HG02763 (cell line): ENCODE data around the gene SLC24A4.

ENCODE experiments used
- ATAC-seq: cut with Tn5 transposase; IDR thresholded peaks from one replicate; pipeline ENCODE4 v1.9.1; 2021; ENCODE audit warnings: mild to moderate bottlenecking, moderate library complexity; ENCODE audit not compliant: unreplicated experiment

The SLC24A4 gene

DNA sequence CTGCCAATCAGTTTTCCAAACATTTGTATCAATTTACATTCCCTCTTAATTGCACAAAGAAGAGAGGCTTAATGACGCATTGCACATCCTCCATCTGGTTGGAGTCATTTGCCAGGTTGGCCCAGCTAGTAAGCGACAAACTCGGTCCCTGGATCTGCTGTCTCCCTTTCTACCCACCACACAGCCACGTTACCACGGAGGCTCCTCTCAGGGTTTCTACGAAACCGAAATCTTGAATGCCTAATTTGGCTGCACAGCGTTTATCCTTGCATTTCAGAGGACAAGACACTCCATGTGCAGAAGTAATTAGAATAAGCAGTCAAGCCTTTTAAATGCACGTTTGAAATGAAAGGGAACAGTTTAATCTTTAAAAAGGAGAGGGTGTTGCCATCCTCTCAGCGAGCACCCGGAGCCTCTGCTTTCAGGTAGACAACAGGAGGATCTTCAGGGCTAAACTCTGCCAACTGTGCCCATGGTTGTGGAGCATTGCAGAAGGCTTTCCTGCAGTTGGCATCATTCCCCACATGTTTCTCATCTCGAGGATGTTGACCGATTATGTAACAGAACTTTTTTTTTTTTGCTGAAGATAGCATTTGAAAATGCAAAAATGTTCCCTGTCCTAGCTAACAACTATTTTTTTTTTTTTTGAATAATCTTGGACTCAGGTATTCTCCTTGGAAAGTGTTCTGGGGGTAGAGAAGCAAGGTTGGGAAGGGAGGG, 37.8 kb downstream of the SLC24A4 start:
- ATAC-seq = no peak

DNA sequence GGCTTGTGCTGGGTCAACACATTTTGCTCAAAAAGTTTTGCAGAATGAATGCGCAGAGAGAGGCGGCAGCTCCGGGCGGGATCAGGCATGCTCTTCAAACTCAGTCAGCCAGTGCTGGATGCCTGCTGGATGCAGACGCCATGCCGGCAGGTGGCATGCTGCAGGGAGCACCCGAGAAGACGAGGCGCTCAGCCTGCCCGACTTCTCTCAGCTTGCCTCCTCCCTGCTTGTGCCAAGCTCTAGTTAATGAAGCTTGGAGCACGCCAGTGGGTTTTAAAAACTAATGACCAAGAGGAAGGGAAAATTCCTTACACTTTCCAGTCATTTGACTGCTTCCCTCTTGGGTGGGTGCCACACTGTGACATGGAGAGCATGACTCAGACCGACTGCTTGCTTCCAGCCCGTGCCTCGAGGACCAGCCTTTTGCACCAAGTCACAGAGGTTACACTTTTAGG, 39.8 kb downstream of the SLC24A4 start:
- no peak for ATAC-seq

DNA sequence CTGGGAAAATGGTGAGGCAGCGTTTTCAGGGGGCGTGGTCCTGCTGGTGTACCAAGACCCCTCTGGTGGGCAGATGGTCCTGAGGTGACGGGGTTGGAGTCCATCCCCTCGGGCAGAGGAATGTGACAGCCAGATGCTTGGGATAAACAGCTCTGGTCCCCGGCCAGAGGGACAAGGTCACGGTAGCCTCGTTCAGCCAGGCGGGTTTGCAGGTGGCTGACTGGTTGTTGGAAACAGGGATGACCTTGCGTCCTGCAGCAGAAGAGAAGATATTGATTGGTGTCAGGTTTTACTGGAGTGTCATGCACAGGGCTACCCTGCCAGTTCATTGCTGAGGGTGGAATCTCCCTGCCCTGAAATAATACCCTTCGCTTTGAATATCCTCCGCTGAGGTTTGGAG, 43.3 kb downstream of the SLC24A4 start:
- ATAC-seq = no peak

- ATAC-seq = no peak
Measured at GRCh38 chr14:92368001-92368400, 45.0 kb downstream of the SLC24A4 start.

DNA sequence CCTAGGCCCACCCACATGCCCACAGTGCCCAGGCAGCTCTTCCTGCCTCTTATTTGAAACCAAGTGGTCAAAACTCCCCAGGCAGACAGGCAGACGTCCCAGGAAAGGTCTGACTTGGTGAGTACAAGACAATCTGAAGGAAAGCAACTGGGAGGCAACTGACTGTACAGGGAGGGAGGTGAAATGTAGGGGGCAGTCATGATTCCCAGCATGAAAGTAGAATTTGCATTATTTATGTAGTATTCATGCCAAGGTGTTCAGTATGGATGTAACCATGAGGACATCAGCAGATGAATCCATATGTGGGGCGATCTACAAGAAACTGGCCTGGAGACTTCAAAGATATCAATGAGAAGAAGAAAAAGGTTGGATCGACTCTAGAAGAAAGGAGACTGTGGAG, 46.1 kb downstream of the SLC24A4 start:
- ATAC-seq = no peak

- ATAC-seq = no peak
Measured at GRCh38 chr14:92372230-92372629, 49.3 kb downstream of the SLC24A4 start.

DNA sequence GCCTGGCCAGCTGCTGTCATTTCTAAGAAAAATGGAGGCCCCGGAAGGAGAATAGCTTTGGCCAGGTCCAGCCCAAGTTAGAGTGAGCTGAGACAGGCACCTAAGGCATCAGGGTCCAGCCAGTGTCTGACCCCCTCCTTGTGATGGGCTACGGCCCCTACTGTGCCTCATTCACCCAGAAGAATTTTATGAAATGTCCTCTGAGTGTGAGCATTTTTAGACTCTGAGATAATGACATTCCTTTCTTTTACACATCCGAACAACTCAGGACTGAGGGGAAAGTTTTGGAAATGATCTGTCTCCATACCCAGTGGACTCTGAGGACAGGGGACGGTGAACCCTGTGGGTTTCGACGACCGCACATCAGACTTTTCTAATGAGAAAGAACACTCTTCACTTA, 50.4 kb downstream of the SLC24A4 start:
- ATAC-seq = no peak

DNA sequence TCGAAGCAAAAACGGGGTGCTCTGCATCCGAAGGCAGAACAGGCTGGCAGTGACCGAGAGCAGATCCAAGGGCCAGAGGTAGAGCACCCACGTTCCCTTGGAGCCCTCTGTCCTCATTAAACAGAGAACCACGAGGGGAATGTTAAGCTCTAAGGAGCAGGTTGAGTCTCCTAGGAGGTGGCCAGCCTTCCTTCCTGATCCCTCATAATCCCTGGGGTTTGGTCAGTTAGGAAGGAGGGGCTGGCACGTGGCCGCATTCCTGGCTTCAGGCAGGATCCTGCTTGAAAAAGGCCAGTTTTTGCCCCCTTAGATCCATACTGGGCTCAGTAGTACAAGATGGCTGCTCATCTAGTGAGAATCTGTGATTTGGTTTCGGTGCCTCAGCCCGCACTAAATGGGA, 57.2 kb downstream of the SLC24A4 start:
- no peak for ATAC-seq

- no peak for ATAC-seq
Measured at GRCh38 chr14:92380582-92380981, 57.6 kb downstream of the SLC24A4 start.

DNA sequence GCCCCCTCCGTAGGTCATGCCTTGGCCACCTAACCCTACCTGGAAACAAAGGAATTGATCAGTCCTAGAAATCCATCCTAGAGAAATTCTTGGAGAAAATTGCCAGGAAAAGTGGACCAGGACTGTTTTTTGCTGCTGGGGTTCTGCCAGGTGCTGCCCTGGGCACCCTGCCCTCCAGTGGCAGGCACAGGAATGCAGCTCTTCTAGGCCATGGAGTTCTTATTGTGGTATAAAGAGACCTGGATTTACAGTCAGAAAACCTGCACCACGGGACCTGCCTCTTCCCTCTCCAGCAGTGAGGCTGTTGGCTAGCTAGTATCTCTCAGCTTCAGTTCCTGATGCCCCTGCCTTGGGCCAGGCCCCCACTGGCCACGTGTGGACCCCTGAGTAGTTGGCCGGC, 59.7 kb downstream of the SLC24A4 start:
- ATAC-seq = no peak

GRCh38 chr14:92383805-92384204, 60.8 kb downstream of the SLC24A4 start:
- no peak for ATAC-seq

- ATAC-seq = no peak
Measured at GRCh38 chr14:92384461-92385133, 61.6 kb downstream of the SLC24A4 start.

DNA sequence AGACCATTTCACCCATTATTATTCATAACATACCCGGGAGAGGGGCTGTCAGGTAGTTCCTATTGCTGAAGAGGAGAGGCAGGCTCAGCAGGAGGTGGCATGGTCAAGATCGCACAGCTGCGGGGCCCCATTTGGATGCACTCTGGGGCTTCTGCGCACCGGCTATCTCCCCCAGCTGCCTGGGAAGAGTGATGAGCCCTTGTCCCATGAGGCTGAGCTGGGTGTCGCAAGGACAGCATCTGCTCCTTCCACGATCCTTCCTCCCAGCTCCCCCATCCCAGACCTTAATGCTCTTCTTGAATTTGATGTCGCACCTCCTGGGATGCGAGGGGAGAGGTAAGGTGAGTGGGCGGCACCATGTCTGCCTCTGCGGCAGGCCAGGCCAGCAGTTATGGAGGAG, 62.6 kb downstream of the SLC24A4 start:
- no peak for ATAC-seq

GRCh38 chr14:92386165-92386564, 63.2 kb downstream of the SLC24A4 start:
- ATAC-seq = no peak

GRCh38 chr14:92386637-92387036, 63.7 kb downstream of the SLC24A4 start:
- no peak for ATAC-seq

DNA sequence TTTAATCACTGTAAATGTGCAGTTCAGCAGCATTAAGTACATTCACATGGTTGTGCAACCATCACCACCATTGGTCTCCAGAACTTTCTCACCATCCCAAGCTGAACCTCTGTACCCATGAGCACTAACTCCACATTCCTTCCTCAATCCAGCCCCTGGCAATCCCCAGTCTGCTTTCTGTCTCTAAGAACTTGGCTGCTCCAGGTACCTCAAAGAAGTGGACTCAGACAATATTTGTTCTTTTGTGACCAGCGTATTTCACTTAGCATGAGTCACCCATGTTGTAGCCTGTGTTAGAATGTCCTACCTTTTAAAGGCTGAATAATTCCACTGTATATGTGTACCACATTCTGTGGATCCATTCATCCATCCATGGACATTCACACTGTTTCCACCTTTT, 64.6 kb downstream of the SLC24A4 start:
- no peak for ATAC-seq

DNA sequence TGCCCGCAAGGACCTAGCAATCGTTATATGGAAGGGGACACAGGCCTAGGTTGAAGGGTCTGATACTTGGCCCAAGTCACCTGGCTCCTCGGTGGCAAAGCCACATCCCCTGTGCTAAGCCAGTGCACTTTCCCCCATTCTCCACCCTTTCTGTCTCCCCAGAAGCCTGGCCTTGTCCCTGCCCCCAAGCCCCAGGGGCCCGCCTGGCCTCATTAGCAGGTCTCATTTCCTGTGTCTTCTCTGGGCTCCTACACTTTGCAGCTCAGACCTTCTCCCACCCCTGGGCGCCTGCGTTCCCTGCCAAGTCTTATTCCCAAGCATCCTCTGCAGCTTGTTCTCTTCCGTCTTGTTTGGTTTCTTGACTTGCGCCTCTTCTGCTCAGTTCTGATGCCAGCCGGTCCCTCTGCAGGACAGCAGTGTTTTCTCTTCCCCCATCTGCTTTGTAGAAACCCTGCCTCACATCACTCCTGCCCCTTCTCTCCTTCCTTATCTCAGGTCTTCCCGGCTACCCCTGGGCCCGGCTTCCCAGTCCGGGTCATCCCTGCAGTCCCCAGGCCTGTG, 66.7 kb downstream of the SLC24A4 start:
- no peak for ATAC-seq

DNA sequence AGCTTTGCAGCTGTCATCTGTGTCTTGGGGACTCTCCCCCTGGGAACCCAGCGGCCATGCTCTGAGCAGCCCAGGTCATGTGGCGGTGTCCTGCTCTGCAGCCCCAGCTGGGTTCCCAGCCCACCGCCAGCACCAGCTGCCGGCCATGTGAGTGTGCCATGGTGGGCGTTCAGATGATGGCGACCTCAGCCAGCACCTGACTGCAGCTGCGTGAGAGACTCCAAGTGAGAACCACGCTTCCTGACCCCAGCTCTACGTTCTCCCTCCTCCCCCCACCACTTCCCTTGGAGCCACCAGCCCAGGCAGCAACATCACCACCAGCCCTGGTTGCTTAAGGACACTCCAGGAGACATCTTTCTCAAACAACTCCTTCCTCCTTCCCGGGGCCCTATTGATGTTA, 68.8 kb downstream of the SLC24A4 start:
- no peak for ATAC-seq

DNA sequence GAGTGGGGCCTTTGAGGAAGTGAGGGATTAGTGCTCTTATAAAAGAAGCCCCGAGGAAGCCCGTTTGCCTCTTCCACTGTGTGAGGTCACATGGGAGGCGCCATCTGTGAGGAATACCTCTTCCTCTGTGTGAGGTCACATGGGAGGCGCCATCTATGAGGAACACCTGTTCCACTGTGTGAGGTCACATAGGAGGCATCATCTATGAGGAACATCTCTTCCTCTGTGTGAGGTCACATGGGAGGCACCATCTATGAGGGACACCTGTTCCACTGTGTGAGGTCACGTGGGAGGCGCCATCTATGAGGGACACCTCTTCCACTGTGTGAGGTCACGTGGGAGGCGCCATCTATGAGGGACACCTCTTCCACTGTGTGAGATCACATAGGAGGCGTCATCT, 69.7 kb downstream of the SLC24A4 start:
- ATAC-seq = no peak

DNA sequence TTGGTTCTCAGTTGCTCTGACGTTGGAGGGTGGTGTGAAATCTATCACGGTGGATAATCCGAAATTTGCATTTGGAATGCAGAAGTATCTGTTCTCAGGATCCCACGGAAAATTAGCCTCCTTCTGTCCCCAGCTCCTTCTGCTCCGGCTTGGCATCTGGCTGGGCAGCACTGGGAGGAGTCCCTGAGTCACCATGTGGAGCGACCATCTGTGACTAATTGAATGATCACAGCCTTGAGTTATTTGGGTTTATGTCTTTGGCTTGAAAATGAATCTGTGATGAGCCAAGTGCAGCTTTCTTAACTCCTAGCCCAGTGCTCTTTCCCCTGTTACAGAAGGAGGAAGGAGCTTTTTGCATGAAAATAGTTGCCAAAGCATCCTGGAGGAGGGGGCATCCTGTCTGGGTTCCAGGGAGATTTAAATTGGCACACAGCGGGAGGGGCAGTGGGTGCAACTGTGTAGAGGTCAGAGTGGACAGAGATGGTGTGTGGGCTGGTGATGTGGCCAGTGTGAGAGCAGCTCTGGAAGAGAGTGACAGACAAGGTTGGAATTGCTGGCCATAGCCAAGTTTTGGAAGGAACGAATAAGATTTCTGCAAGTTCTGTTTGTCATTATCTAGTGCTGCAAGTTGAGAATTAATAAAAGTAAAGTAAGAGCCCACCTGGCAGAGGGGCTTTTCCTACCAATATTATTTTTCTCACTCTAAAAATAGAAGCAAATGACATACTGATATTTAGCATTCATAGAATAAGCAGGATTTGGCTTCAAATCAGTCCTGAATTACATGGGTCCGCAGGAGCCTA, 74.4 kb downstream of the SLC24A4 start:
- ATAC-seq = no peak

DNA sequence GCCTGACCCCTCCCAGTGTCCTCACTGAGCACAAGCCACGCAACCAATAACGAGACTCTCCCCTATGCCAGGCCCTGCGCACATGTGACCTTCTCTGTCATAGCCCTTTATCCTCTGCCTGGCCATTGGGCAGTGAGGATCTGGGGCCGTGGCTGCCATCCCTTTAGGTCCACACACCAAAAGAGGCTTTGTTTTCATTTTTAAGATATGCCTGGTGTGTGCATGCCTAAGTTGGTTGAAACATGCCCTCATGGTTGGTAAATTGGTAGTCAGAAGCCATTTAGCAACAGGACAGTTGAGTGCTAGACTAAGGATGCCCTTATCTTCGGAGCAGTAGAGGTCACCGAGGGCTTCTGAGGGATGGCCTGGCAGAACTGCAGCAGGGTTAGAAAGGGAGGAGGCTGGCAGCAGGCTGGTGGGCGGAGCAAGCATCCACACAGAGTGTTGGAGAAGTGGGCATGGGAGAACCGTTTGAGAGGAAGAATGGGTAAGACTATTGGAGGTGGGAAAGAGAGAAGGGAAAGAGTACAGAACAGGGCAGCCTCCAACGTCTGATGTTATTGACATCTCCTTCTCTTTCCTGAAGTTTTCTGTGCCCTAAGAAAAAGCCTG, 75.1 kb downstream of the SLC24A4 start:
- no peak for ATAC-seq
